ENCODE data around the gene MRPL1.

MRPL1 gene

DNA sequence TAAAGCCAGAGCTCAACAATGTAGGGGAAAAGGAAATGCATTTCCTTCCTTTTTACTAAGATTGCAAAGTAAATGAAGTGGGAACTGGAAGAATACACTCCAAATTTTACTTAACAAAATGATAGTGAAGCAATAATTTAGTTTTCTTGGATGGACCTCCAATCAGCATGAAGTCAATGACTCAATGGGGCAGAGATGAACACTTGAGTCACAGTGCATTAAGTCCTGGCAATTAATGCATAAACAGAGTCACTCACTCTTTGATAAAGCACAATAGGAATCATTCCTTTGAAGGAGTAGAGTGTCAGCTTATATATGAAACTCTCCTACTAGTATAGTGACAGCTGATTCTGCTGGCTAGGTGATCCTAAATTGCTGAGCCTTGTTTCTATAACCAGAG, 127.8 kb downstream of the MRPL1 start:
- DNase-seq: no peak

DNA sequence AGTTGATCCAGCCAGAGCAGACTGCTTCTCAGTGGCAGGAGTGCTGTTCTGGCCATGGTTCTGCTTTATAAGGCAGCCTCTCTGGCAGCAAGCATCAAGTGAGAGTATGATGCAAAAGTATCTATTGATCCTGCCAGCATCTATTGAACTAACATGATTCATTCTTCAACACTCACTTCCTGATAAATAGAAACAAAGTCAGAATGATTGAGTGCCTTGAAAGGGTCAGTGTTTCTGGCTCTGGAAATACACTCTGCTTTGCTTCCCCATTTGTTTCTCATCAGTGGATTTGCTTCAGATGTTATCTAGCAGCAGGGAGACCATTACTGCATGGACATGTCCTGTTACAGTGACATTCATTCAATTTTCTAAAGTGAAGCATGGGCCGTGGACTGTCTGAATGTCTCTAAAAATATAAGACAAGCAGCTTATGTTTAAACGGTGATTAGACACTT, 128.3 kb downstream of the MRPL1 start:
- DNase-seq: no peak

DNA sequence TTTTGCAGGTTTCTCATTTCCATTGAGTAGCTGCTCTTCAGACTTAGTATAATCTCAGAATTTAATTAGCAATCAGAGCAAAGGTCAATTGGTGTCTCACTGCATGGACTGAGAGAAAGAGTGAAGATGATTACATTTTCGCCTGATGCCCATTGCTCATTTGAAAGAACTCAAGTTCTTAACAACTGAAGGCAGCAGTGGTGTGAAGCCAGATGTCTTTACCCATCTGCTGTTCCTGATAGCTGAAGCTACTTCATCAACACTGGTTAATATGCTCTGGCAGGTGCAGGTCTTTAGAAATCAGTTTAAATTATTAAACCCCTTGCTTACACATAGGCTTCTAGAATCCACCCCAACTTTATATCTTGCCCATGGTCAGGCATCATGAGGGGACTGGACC, 130.0 kb downstream of the MRPL1 start:
- no peak for DNase-seq

DNA sequence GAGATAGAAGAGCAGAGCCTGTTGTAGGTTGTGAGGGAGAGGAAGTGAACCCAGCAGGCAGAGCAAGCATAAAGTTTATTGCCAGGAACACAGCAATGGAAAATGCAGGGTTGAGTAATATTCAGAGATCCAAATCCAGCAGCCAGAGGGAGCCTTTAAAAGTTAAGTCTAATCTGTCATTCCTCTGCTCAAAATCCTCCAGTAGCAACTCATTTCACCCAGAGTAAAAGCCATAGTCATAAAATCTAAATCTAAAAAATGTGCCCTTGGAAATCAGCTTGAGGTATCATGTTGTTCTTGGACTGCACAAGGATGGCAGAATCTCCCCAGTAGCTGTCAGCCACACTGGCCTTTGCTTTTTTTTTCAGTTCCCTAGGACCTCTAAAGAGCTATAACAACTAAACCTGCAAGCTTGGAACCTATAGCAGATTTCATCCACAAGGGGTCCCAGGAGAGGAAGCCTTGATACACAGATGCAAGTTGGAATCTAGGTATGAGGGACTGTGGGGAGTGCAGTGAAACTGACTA, 131.6 kb downstream of the MRPL1 start:
- no peak for DNase-seq

DNA sequence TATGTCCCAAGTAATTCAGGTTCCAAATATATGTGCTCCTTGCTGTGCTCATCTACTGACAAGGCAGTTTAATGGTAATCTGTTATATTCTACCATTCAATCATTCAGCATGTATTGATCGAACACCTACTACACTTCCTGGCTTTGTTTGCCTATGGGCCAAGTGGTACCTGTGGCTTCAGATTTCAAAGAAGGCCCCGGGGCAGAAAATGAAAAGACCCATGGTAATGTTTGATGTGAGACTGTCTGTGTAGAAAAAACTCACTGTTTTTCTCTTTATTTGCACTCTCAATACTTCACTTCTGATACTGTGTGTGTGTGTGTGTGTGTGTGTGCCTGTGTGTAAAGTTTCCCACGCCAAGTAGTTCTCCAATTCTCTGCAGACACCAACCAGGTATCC, 133.4 kb downstream of the MRPL1 start:
- DNase-seq: no peak

DNA sequence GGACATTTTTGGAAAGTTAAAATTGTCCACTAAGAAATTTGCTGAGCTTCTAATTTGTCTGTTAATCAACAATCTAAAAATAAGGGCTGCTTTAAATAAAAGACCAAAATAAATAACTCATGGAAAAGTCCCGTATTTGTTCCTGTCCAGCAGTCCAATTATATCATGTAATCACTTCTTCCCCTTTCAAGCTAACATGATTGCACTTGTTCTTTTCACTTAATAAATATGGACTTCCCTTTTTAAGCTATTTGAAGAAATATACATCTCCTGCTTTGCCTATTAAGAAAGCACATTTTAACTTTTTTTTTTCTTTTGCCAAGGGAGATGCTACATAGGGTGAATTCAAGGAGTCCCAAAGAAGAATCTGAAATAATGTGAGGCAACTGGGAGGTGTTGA, 138.9 kb downstream of the MRPL1 start:
- no peak for DNase-seq

DNA sequence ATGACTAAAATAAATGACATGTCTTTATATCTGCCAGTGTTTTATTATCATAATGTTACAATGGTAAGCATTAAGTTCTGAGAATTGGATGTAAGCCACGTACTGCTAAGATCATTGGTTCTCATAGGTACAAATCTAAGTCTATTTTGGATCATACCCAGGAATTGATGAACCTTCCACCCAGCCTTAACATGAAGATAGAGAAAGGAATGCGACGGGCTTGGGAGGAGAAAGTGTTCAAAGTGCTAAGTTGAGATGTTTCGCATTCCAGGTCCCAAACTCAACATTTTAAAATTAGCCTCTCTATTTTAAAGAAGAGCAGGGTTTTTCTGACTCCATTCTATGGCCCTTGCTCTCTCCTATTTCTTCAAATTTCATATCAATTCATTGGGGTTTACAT, 139.6 kb downstream of the MRPL1 start:
- DNase-seq: no peak

All from cortex of kidney (tissue), 1 donor.